Endothelial cell of umbilical vein (primary cell): Measurements from ENCODE around the gene CERK. TPM values are rescaled to one million over a fixed set of nuclear protein-coding genes. Genes with fewer than 3 reads are reported as not detected.

ENCODE experiments used
- BruUV-seq: library from RNA; stranded (reverse); fragments of 400-500 nt; replicated peaks from 2 replicates; lab custom pipeline; 2021; lab: Mats Ljungman, UMichigan
- CTCF ChIA-PET: fragments of 300-600, 350-600 bp; sonication (Branson Sonifier 250); formaldehyde crosslinking; loops from one replicate; lab custom pipeline; 2021; ENCODE audit warnings: antibody characterized with exemption, inconsistent platforms; lab: Charles Lee
- POLR2A ChIA-PET: fragments of 300-600, 350-600 bp; sonication (Branson Sonifier 250); formaldehyde crosslinking; loops from one replicate; lab custom pipeline; 2021; ENCODE audit warnings: antibody characterized with exemption, inconsistent platforms; lab: Charles Lee
- DNase-seq: peaks from one replicate; pipeline ENCODE4 v3.0.0-alpha.2; 2011; ENCODE audit warnings: low read depth, low spot score
- FAIRE-seq: peaks from 2 replicates; lab custom pipeline; 2011; peaks lifted over from hg19 to GRCh38; lab: Jason Lieb, UNC
- H2AFZ ChIP-seq: 2 replicates; pipeline ENCODE4 v1.6.0; 2012; ENCODE audit warnings: low read depth, low read length, control low read depth, inconsistent platforms
- H3K27ac ChIP-seq: 2 replicates; pipeline ENCODE4 v1.5.1; 2011; ENCODE audit warnings: low read depth, mild to moderate bottlenecking, control low read depth, low read length, moderate library complexity; ENCODE audit not compliant: insufficient read depth
- H3K27me3 ChIP-seq, 2 experiments: 2 replicates each; pipeline versions ENCODE4 v1.6.0 to v1.6.1; 2011; ENCODE audit warnings: low read length in 2 of 2, mixed read lengths in 1 of 2; ENCODE audit not compliant: control insufficient read depth in 2 of 2, insufficient read depth in 2 of 2
- H3K36me3 ChIP-seq, 2 experiments: 2 replicates in 1 of 2; 3 replicates in 1 of 2; pipeline ENCODE4 v1.5.1; 2011; ENCODE audit warnings: low read length in 2 of 2, mild to moderate bottlenecking in 1 of 2, moderate library complexity in 1 of 2; ENCODE audit not compliant: control insufficient read depth in 2 of 2, insufficient read depth in 2 of 2; ENCODE audit errors: extremely low read depth in 1 of 2
- H3K4me1 ChIP-seq: 3 replicates; pipeline ENCODE4 v1.5.1; 2011; ENCODE audit warnings: mild to moderate bottlenecking, low read length; ENCODE audit not compliant: control insufficient read depth, insufficient read depth; ENCODE audit errors: extremely low read depth
- H3K4me2 ChIP-seq: 2 replicates; pipeline ENCODE4 v1.6.1; 2011; ENCODE audit warnings: low read length, control low read depth, mixed read lengths; ENCODE audit not compliant: insufficient read depth
- H3K4me3 ChIP-seq, 3 experiments: fragments of 200-600 bp in 1 of 3; sonication (generic), shearing (Covaris generic) in 1 of 3; replicated peaks in 1 of 3; 2 replicates each; pipeline ENCODE4 v1.5.1; 2011 to 2016; ENCODE audit warnings: control low read depth in 3 of 3, low read length in 3 of 3, mild to moderate bottlenecking in 2 of 3, inconsistent platforms in 1 of 3, low read depth in 1 of 3, moderate library complexity in 1 of 3; ENCODE audit not compliant: insufficient read depth in 1 of 3
- H3K79me2 ChIP-seq: 2 replicates; pipeline ENCODE4 v1.6.0; 2012; ENCODE audit warnings: low read length, inconsistent platforms; ENCODE audit not compliant: control insufficient read depth, insufficient read depth
- H3K9ac ChIP-seq: replicated peaks from 2 replicates; pipeline ENCODE3; 2011; ENCODE audit warnings: low read length, control low read depth; ENCODE audit not compliant: insufficient read depth; ENCODE audit errors: extremely low read depth
- H3K9me1 ChIP-seq: replicated peaks from 3 replicates; pipeline ENCODE4 v1.6.0; 2011; ENCODE audit warnings: mild to moderate bottlenecking, low read length; ENCODE audit not compliant: control insufficient read depth, insufficient read depth; ENCODE audit errors: extremely low read depth
- H3K9me3 ChIP-seq: replicated peaks from 2 replicates; pipeline ENCODE4 v1.5.1; 2012; ENCODE audit warnings: low read length, inconsistent platforms; ENCODE audit not compliant: control insufficient read depth, insufficient read depth
- H4K20me1 ChIP-seq: replicated peaks from 2 replicates; pipeline ENCODE3; 2011; ENCODE audit warnings: mild to moderate bottlenecking, low read length; ENCODE audit not compliant: control insufficient read depth, insufficient read depth; ENCODE audit errors: extremely low read depth
- EZH2 ChIP-seq: IDR thresholded peaks from 2 replicates; pipeline ENCODE4 v1.6.1; 2012; ENCODE audit warnings: borderline replicate concordance, low read depth, mild to moderate bottlenecking, moderate library complexity, low read length, inconsistent platforms; ENCODE audit not compliant: severe bottlenecking
- FOS ChIP-seq: IDR thresholded peaks from 2 replicates; pipeline ENCODE4 v1.6.1; 2011; ENCODE audit warnings: mild to moderate bottlenecking, low read length, moderate library complexity, borderline replicate concordance; ENCODE audit not compliant: insufficient read depth
- GATA2 ChIP-seq: IDR thresholded peaks from 2 replicates; pipeline ENCODE4 v1.7.0; 2011; ENCODE audit warnings: low read depth, mild to moderate bottlenecking, moderate library complexity, mixed read lengths, low read length; ENCODE audit not compliant: insufficient read length, insufficient read depth
- JUN ChIP-seq: IDR thresholded peaks from 2 replicates; pipeline ENCODE4 v1.6.1; 2011; ENCODE audit warnings: borderline replicate concordance, low read depth; ENCODE audit not compliant: insufficient read length, insufficient read depth
- MYC ChIP-seq: IDR thresholded peaks from one replicate; pipeline ENCODE4 v1.6.1; 2011; ENCODE audit warnings: mild to moderate bottlenecking, low read depth, low read length
- POLR2A ChIP-seq: IDR thresholded peaks from 2 replicates; pipeline ENCODE4 v1.6.1; 2012; ENCODE audit warnings: low read depth, mild to moderate bottlenecking, control low read depth, low read length
- POLR2AphosphoS5 ChIP-seq: IDR thresholded peaks from 2 replicates; pipeline ENCODE4 v1.6.1; 2012; ENCODE audit warnings: low read depth, mild to moderate bottlenecking, control low read depth, low read length, moderate library complexity; ENCODE audit not compliant: insufficient read depth
- dilution Hi-C: fragments of 300-500 bp; cut with MboI; formaldehyde crosslinking; loops from one replicate; pipeline ENCODE4 v1.15.0; 2019; ENCODE audit warnings: low sequenced_read_pairs; ENCODE audit not compliant: extremely low pct_ligation_motif_present
- intact Hi-C: fragments of 100-400 bp; cut with micrococcal nuclease; formaldehyde crosslinking; loops from one replicate; pipeline ENCODE4 v1.10.0; 2022
- polyA plus RNA-seq, 4 experiments: library from polyadenylated mRNA; depleted of rRNA in 3 of 4; stranded (reverse) in 3 of 4; unstranded in 1 of 4; fragments of >200 nt; gene quantifications; 2 replicates each; pipeline versions ENCODE4 v1.2.1 to v1.2.3, GENCODE V29; 2011 to 2012; ENCODE audit warnings: missing spikeins in 1 of 4
- total RNA-seq: library from RNA; stranded (reverse); gene quantifications from 2 replicates; pipeline ENCODE4 v1.2.3, GENCODE V29; 2021
- TF ChIP-seq, protein P1 (sequence below): IDR thresholded peaks from 2 replicates; pipeline ENCODE4 v1.6.1; 2011; ENCODE audit not compliant: insufficient read depth, insufficient read length
- TF ChIP-seq, protein P2 (sequence below), 2 donors: IDR thresholded peaks; 1 replicate in 1 of 2; 2 replicates in 1 of 2; pipeline ENCODE4 v1.5.1; 2011; ENCODE audit warnings: low read length in 2 of 2, mild to moderate bottlenecking in 2 of 2, moderate library complexity in 2 of 2, control low read depth in 1 of 2, inconsistent platforms in 1 of 2, low read depth in 1 of 2; ENCODE audit not compliant: insufficient read depth in 1 of 2; ENCODE audit errors: extremely low read depth in 1 of 2

CERK gene
- total and polyA plus RNA-seq, 2 donors (not counting 3 experiments of a cell fraction or from before 2014, with no cell fraction given): 61.1 to 88.0 TPM

DNA sequence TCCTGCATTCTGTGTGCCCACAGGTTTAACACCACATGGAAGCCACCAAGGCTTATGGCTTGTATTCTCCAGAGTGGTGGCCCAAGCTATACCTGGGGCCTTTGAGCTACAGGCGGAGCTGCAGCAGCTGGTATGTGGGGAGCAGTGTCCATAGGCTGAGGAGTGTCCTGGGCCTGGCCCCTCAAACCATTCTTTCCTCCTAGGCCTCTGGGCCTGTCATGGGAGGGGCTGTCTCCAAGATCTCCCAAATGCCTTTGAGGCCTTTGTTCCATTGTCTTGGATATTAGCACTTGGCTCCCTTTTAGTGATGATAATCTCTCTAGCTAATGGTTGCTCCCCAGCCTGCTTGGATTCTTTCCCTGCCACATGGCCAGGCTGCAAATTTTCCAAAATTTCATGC lies 18.0 kb upstream of the CERK start:
- H4K20me1 ChIP-seq: no peaks in the 10 kb centered on the region
- POLR2A ChIA-PET: no interaction called here
- dilution Hi-C loops: no loop called here
- no peaks in the 10 kb centered on the region for H3K79me2 ChIP-seq
- BruUV-seq: no TSS peak
- no peaks in the 10 kb centered on the region for H3K9me1 ChIP-seq
- no peaks in the 10 kb centered on the region for H3K36me3 ChIP-seq
- CTCF ChIA-PET: interaction anchor here (1.0 to 1.5 kb wide), 2 partner anchors 17 to 20 kb away, joined by 3 to 4 read pairs; no protein-coding TSS in a partner anchor
- H3K27me3 ChIP-seq: no peaks in the 10 kb centered on the region
- DNase-seq (no peak), FAIRE-seq (no peak)
- no peak overlapping the region for H2AFZ ChIP-seq
- TF ChIP-seq, protein P1, sequence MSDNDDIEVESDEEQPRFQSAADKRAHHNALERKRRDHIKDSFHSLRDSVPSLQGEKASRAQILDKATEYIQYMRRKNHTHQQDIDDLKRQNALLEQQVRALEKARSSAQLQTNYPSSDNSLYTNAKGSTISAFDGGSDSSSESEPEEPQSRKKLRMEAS: no peak
- TF ChIP-seq POLR2AphosphoS5: no peak
- TF ChIP-seq MYC: no peak
- TF ChIP-seq JUN: no peak
- TF ChIP-seq GATA2: no peak
- no peak for TF ChIP-seq EZH2
- TF ChIP-seq, protein P2, sequence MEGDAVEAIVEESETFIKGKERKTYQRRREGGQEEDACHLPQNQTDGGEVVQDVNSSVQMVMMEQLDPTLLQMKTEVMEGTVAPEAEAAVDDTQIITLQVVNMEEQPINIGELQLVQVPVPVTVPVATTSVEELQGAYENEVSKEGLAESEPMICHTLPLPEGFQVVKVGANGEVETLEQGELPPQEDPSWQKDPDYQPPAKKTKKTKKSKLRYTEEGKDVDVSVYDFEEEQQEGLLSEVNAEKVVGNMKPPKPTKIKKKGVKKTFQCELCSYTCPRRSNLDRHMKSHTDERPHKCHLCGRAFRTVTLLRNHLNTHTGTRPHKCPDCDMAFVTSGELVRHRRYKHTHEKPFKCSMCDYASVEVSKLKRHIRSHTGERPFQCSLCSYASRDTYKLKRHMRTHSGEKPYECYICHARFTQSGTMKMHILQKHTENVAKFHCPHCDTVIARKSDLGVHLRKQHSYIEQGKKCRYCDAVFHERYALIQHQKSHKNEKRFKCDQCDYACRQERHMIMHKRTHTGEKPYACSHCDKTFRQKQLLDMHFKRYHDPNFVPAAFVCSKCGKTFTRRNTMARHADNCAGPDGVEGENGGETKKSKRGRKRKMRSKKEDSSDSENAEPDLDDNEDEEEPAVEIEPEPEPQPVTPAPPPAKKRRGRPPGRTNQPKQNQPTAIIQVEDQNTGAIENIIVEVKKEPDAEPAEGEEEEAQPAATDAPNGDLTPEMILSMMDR (IDR thresholded peaks at IDR 0.05; ENCODE audit: extremely low read depth in 1 of 2, insufficient read depth in 1 of 2, low read depth in 1 of 2, low read length in 2 of 2): no peak
- no peak for TF ChIP-seq FOS
- TF ChIP-seq POLR2A: no peak
- H3K4me1 ChIP-seq: peaks cover 34% of the 10 kb centered on the region
- H3K4me3 ChIP-seq: no peak overlapping the region
- H3K27ac ChIP-seq: no peak overlapping the region
- no peak overlapping the region for H3K9ac ChIP-seq
- no peak overlapping the region for H3K4me2 ChIP-seq
- no peaks in the 10 kb centered on the region for H3K9me3 ChIP-seq
- intact Hi-C loops: no loop called here
